GM23338 (cell line): ENCODE results near the gene SH3RF3. TPM values are rescaled to one million over a fixed set of nuclear protein-coding genes. Genes with fewer than 3 reads are reported as not detected.

Source experiments
- ATAC-seq: fragments of 200-7000 bp; cut with Tn5 transposase; 3 replicates; pipeline ENCODE4 v1.9.1; 2020
- DNase-seq: peaks from one replicate; pipeline ENCODE4 v3.0.0-alpha.2; 2015; ENCODE audit warnings: low spot score
- H2AFZ ChIP-seq: fragments of 200-600 bp; sonication (generic); 2 replicates; pipeline ENCODE4 v1.8.0; 2016; ENCODE audit warnings: antibody characterized with exemption, mild to moderate bottlenecking, moderate library complexity
- H3F3A ChIP-seq: fragments of 200-600 bp; sonication (generic); replicated peaks from 2 replicates; pipeline ENCODE4 v1.8.0; 2017; ENCODE audit warnings: antibody characterized with exemption, mixed run types, low read depth
- H3K27ac ChIP-seq: fragments of 200-600 bp; sonication (generic); 2 replicates; pipeline ENCODE4 v1.6.1; 2016; ENCODE audit warnings: low read depth
- H3K27me3 ChIP-seq: fragments of 200-600 bp; sonication (generic); 2 replicates; pipeline ENCODE4 v1.8.0; 2016; ENCODE audit warnings: mild to moderate bottlenecking, mixed run types, moderate library complexity; ENCODE audit not compliant: insufficient read depth
- H3K36me3 ChIP-seq: fragments of 200-600 bp; sonication (generic); 2 replicates; pipeline ENCODE4 v1.8.0; 2016; ENCODE audit warnings: mild to moderate bottlenecking; ENCODE audit not compliant: insufficient read depth
- H3K4me1 ChIP-seq: fragments of 200-600 bp; sonication (generic); 2 replicates; pipeline ENCODE4 v1.8.0; 2016; ENCODE audit warnings: mild to moderate bottlenecking, moderate library complexity; ENCODE audit not compliant: insufficient read depth
- H3K4me2 ChIP-seq: fragments of 200-600 bp; sonication (generic); 2 replicates; pipeline ENCODE4 v1.7.1; 2017; ENCODE audit warnings: mixed run types
- H3K4me3 ChIP-seq: fragments of 200-600 bp; sonication (generic); 2 replicates; pipeline ENCODE4 v1.6.1; 2016; ENCODE audit warnings: mixed run types
- H3K79me2 ChIP-seq: fragments of 200-600 bp; sonication (generic); replicated peaks from 2 replicates; pipeline ENCODE4 v1.8.0; 2017; ENCODE audit warnings: mild to moderate bottlenecking; ENCODE audit not compliant: insufficient read depth
- H3K9me2 ChIP-seq: fragments of 200-600 bp; sonication (generic); 2 replicates; pipeline ENCODE4 v1.8.0; 2017; ENCODE audit not compliant: insufficient read depth
- H4K20me1 ChIP-seq: fragments of 200-600 bp; sonication (generic); replicated peaks from 2 replicates; pipeline ENCODE4 v1.8.0; 2017; ENCODE audit warnings: mild to moderate bottlenecking; ENCODE audit not compliant: insufficient read depth
- H3K27ac Mint-ChIP-seq: 2 replicates; pipeline ENCODE4 v1.8.0; 2020; ENCODE audit warnings: inconsistent platforms, mild to moderate bottlenecking, moderate library complexity, mixed read lengths
- H3K27me3 Mint-ChIP-seq: 3 replicates; pipeline ENCODE4 v1.8.0; 2022; ENCODE audit warnings: low read depth, mild to moderate bottlenecking, moderate library complexity, mixed read lengths, inconsistent platforms; ENCODE audit not compliant: insufficient read depth, poor library complexity
- H3K36me3 Mint-ChIP-seq: 3 replicates; pipeline ENCODE4 v1.8.0; 2021; ENCODE audit warnings: low read depth, mild to moderate bottlenecking, inconsistent platforms, moderate library complexity, mixed read lengths
- H3K4me1 Mint-ChIP-seq: 3 replicates; pipeline ENCODE4 v1.8.0; 2020; ENCODE audit warnings: mild to moderate bottlenecking, inconsistent platforms, mixed read lengths
- H3K4me3 Mint-ChIP-seq: 3 replicates; pipeline ENCODE4 v1.8.0; 2021; ENCODE audit warnings: moderate library complexity, mild to moderate bottlenecking, inconsistent platforms, mixed read lengths
- H3K9me3 Mint-ChIP-seq: 3 replicates; pipeline ENCODE4 v1.8.0; 2020; ENCODE audit warnings: moderate library complexity, mild to moderate bottlenecking, inconsistent platforms, mixed read lengths
- CREB1 ChIP-seq: fragments of 250-450 bp; sonication (Bioruptor Pico); IDR thresholded peaks from 2 replicates; pipeline ENCODE4 v1.5.0; 2020; ENCODE audit warnings: low read depth, mild to moderate bottlenecking, moderate library complexity
- EZH2 ChIP-seq: fragments of 200-600 bp; sonication (generic); IDR thresholded peaks from one replicate; pipeline ENCODE4 v1.8.0; 2017; ENCODE audit warnings: antibody characterized with exemption, mild to moderate bottlenecking, low read depth; ENCODE audit not compliant: unreplicated experiment
- EZH2phosphoT487 ChIP-seq: fragments of 200-600 bp; sonication (generic); IDR thresholded peaks from one replicate; pipeline ENCODE4 v1.8.1; 2018; ENCODE audit warnings: antibody characterized with exemption; ENCODE audit not compliant: unreplicated experiment
- JUNB ChIP-seq: IDR thresholded peaks from one replicate; pipeline ENCODE4 v1.6.1; 2016; ENCODE audit warnings: antibody characterized with exemption; ENCODE audit not compliant: unreplicated experiment
- NANOG ChIP-seq: IDR thresholded peaks from 2 replicates; pipeline ENCODE4 v1.6.1; 2016; ENCODE audit warnings: antibody characterized with exemption, borderline replicate concordance
- POLR2AphosphoS5 ChIP-seq: IDR thresholded peaks from 2 replicates; pipeline ENCODE4 v1.6.1; 2016; ENCODE audit warnings: antibody characterized with exemption, low read depth
- ZNF114 ChIP-seq: fragments of 250-450 bp; sonication (Bioruptor Pico); IDR thresholded peaks from 2 replicates; pipeline ENCODE4 v1.5.0; 2020; ENCODE audit warnings: mild to moderate bottlenecking, moderate library complexity
- ZNF331 ChIP-seq: fragments of 250-450 bp; sonication (Bioruptor Pico); IDR thresholded peaks from 2 replicates; pipeline ENCODE4 v1.5.0; 2020; ENCODE audit warnings: low read depth, mild to moderate bottlenecking, moderate library complexity
- polyA plus RNA-seq: library from polyadenylated mRNA; unstranded; fragments of >200 nt; fragmentation: Nextera tagmentation; extraction: Ambion mirVana; gene quantifications from 2 replicates; pipeline ENCODE4 v1.2.1, GENCODE V29; 2016
- total RNA-seq: library from RNA; depleted of rRNA; stranded (reverse); fragments of >200 nt; shearing (Covaris generic); gene quantifications from 2 replicates; pipeline ENCODE4 v1.2.3, GENCODE V29; 2014
- TF ChIP-seq, protein P1 (sequence below), 2 experiments: fragments of 200-600 bp in 1 of 2; sonication (generic) in 1 of 2; conservative IDR thresholded peaks; 2 replicates each; pipeline versions ENCODE4 v1.5.1 to v1.6.1; 2016 to 2017; ENCODE audit warnings: antibody characterized with exemption in 2 of 2, low read depth in 2 of 2, mild to moderate bottlenecking in 2 of 2, moderate library complexity in 1 of 2
- TF ChIP-seq, protein P2 (sequence below): IDR thresholded peaks from one replicate; pipeline ENCODE4 v1.6.1; 2018; ENCODE audit warnings: antibody characterized with exemption; ENCODE audit not compliant: unreplicated experiment
- TF ChIP-seq, protein P3 (sequence below): IDR thresholded peaks from 2 replicates; pipeline ENCODE4 v1.6.1; 2016; ENCODE audit warnings: antibody characterized with exemption

The SH3RF3 gene
- total and polyA plus RNA-seq, 2 experiments from 2014 or later: 0.11 to 0.63 TPM

DNA sequence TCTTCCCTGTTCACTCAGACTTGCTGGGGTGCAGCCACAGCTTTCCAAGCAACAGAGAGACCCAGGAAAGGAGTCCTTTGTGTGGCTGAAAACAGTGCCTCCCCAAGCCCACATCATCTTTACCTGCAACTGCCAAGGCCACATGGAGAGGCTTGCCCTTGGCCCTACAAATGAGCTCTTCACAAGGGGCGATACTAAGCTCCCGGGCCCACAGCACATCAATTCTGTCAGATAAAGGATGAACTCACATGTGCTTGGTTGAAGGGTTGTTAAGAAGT, 42.3 kb upstream of the SH3RF3 start:
- no peaks in the 10 kb centered on the region for H3K4me1 Mint-ChIP-seq

More for the DNA sequence above, 42.3 kb upstream of the SH3RF3 start:
- no peaks in the 10 kb centered on the region for H3K9me2 ChIP-seq
- no peaks in the 10 kb centered on the region for H3K79me2 ChIP-seq
- no peak overlapping the region for H3K4me2 ChIP-seq
- Mint-ChIP-seq H3K4me3 (no peak overlapping the region), H3K36me3 (no peaks in the 10 kb centered on the region), H3K9me3 (peaks cover 18% of the 10 kb centered on the region; the same call in 2 of the 3 replicates), H3K27ac (no peak overlapping the region), H3K27me3 (peaks cover 15% of the 10 kb centered on the region)
- H4K20me1 ChIP-seq: no peaks in the 10 kb centered on the region
- ATAC-seq (no peak), DNase-seq (no peak)
- no peaks in the 10 kb centered on the region for H3K4me1 ChIP-seq
- H2AFZ ChIP-seq: no peak overlapping the region
- no peak overlapping the region for H3K4me3 ChIP-seq
- H3F3A ChIP-seq: no peaks in the 10 kb centered on the region
- no peak overlapping the region for H3K27ac ChIP-seq
- H3K27me3 ChIP-seq: no peaks in the 10 kb centered on the region
- TF ChIP-seq JUNB (no peak), NANOG (no peak), CREB1 (no peak), ZNF114 (CRISPR knock-in tag) (no peak), EZH2 (no peak), ZNF331 (CRISPR knock-in tag) (no peak), POLR2AphosphoS5 (no peak), EZH2phosphoT487 (no peak)
- TF ChIP-seq, protein P1, sequence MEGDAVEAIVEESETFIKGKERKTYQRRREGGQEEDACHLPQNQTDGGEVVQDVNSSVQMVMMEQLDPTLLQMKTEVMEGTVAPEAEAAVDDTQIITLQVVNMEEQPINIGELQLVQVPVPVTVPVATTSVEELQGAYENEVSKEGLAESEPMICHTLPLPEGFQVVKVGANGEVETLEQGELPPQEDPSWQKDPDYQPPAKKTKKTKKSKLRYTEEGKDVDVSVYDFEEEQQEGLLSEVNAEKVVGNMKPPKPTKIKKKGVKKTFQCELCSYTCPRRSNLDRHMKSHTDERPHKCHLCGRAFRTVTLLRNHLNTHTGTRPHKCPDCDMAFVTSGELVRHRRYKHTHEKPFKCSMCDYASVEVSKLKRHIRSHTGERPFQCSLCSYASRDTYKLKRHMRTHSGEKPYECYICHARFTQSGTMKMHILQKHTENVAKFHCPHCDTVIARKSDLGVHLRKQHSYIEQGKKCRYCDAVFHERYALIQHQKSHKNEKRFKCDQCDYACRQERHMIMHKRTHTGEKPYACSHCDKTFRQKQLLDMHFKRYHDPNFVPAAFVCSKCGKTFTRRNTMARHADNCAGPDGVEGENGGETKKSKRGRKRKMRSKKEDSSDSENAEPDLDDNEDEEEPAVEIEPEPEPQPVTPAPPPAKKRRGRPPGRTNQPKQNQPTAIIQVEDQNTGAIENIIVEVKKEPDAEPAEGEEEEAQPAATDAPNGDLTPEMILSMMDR (conservative IDR thresholded peaks at IDR 0.05; ENCODE audit: low read depth in 2 of 2): no peak
- TF ChIP-seq, protein P2, sequence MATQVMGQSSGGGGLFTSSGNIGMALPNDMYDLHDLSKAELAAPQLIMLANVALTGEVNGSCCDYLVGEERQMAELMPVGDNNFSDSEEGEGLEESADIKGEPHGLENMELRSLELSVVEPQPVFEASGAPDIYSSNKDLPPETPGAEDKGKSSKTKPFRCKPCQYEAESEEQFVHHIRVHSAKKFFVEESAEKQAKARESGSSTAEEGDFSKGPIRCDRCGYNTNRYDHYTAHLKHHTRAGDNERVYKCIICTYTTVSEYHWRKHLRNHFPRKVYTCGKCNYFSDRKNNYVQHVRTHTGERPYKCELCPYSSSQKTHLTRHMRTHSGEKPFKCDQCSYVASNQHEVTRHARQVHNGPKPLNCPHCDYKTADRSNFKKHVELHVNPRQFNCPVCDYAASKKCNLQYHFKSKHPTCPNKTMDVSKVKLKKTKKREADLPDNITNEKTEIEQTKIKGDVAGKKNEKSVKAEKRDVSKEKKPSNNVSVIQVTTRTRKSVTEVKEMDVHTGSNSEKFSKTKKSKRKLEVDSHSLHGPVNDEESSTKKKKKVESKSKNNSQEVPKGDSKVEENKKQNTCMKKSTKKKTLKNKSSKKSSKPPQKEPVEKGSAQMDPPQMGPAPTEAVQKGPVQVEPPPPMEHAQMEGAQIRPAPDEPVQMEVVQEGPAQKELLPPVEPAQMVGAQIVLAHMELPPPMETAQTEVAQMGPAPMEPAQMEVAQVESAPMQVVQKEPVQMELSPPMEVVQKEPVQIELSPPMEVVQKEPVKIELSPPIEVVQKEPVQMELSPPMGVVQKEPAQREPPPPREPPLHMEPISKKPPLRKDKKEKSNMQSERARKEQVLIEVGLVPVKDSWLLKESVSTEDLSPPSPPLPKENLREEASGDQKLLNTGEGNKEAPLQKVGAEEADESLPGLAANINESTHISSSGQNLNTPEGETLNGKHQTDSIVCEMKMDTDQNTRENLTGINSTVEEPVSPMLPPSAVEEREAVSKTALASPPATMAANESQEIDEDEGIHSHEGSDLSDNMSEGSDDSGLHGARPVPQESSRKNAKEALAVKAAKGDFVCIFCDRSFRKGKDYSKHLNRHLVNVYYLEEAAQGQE: no peak
- TF ChIP-seq, protein P3, sequence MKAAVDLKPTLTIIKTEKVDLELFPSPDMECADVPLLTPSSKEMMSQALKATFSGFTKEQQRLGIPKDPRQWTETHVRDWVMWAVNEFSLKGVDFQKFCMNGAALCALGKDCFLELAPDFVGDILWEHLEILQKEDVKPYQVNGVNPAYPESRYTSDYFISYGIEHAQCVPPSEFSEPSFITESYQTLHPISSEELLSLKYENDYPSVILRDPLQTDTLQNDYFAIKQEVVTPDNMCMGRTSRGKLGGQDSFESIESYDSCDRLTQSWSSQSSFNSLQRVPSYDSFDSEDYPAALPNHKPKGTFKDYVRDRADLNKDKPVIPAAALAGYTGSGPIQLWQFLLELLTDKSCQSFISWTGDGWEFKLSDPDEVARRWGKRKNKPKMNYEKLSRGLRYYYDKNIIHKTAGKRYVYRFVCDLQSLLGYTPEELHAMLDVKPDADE: no peak
- H3K36me3 ChIP-seq: no peaks in the 10 kb centered on the region
